ENCODE data around the gene IFI27L2. TPM values are rescaled to one million over a fixed set of nuclear protein-coding genes. Genes with fewer than 3 reads are reported as not detected.

The IFI27L2 gene
- total and polyA plus RNA-seq, 2 donors (not counting 1 experiment from before 2014, with no cell fraction given) = 91.4 to 225 TPM

DNA sequence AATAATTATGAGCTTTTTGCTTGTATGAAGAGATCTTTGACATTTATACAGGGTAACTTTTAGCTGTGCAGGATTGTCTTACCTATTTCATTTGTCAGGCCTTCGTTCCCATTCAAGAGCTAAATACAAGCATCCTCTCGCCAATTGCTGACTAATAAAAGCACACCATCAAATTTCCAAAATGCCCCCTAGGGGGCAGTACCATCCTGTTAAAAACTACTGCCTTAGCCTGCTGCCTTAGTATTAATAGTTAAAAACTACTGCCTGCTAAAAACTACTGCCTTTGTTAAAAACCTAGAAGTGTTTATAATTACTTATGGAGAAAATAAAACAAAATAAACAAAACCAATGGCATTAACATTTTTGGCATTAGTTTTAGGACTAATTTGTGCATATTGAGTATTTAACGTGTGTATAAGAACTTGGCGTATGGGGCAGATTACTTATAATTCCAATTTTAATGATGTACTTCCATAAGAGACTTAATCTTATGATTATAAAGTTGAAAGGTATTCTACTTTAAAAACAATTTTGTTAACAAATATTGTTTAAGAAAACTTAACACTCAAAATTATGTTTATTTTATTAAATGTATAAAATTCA, 3.0 kb upstream of the IFI27L2 start:
- DNase-seq (ENCODE audit: low read depth in 2 of 2) = peak; percentile 45 to 77
- TF ChIP-seq EZH2 (IDR thresholded peaks at IDR 0.05; ENCODE audit: low read length, missing control alignments) = no peak
- TF ChIP-seq, protein P1, sequence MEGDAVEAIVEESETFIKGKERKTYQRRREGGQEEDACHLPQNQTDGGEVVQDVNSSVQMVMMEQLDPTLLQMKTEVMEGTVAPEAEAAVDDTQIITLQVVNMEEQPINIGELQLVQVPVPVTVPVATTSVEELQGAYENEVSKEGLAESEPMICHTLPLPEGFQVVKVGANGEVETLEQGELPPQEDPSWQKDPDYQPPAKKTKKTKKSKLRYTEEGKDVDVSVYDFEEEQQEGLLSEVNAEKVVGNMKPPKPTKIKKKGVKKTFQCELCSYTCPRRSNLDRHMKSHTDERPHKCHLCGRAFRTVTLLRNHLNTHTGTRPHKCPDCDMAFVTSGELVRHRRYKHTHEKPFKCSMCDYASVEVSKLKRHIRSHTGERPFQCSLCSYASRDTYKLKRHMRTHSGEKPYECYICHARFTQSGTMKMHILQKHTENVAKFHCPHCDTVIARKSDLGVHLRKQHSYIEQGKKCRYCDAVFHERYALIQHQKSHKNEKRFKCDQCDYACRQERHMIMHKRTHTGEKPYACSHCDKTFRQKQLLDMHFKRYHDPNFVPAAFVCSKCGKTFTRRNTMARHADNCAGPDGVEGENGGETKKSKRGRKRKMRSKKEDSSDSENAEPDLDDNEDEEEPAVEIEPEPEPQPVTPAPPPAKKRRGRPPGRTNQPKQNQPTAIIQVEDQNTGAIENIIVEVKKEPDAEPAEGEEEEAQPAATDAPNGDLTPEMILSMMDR (conservative IDR thresholded peaks at IDR 0.05 in 1 of 2, IDR thresholded peaks at IDR 0.05 in 1 of 2; ENCODE audit: low read depth in 1 of 2, low read length in 2 of 2) = peak; percentile 72 to 81
- Histone ChIP-seq H3K4me3 (replicated peaks in 1 of 4; ENCODE audit: control extremely low read depth in 1 of 4, insufficient read depth in 1 of 4, low read depth in 3 of 4, low read length in 4 of 4) (no peak overlapping the region), H3K27ac (ENCODE audit: insufficient read depth, low read length) (no peak overlapping the region), H3K4me1 (ENCODE audit: control insufficient read depth, extremely low read depth, insufficient read depth, low read length) (no peaks in the 10 kb centered on the region), H3K27me3 (ENCODE audit: control insufficient read depth, insufficient read depth, low read length) (no peaks in the 10 kb centered on the region), H3K36me3 (ENCODE audit: control insufficient read depth, insufficient read depth, low read length) (peaks cover 2% of the 10 kb centered on the region), H3K4me2 (ENCODE audit: extremely low read depth, insufficient read depth, low read length) (no peak overlapping the region), H4K20me1 (ENCODE audit: control insufficient read depth, extremely low read depth, insufficient read depth, low read length) (no peaks in the 10 kb centered on the region), H3K9me3 (ENCODE audit: control insufficient read depth, insufficient read depth, low read depth, low read length) (no peaks in the 10 kb centered on the region), H2AFZ (ENCODE audit: low read length) (no peak overlapping the region), H3K9ac (ENCODE audit: insufficient read depth, low read length) (no peak overlapping the region), H3K79me2 (ENCODE audit: control insufficient read depth, insufficient read depth, low read length) (no peaks in the 10 kb centered on the region)

DNA sequence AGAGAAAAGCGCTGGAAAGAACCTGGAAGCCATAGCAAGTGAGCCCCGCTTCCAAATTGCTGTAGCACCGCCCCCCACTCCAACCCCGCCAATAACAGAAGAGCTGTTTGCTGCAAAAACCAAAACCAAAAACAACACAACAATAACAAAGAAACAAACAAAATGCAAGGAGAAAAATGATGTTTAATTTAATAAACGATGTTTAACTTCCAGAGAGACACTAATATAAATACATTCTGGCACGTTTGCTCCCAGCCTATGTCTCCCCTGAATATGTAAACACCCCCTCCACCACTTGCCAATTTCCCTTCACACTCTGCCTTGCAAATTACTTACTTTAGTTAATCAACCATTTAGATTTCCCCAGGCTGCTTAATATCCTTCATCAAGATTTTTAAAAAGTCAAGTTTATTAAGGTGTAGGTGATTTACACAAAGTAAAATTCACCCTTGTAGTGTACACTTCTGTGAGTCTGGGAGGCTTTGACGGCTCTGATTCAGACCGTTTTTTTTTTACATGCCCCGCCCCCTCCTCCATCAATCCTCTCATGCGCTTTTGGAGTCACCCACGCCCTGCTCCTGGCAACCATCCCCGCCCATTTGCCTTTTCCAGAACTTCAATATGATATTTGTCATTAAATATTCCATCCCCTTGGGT, 482 bp upstream of the IFI27L2 start:
- H3K36me3 ChIP-seq (ENCODE audit: control insufficient read depth, insufficient read depth, low read length) = peaks cover 8% of the 10 kb centered on the region
- H3K27ac ChIP-seq (ENCODE audit: insufficient read depth, low read length) = no peak overlapping the region
- no peaks in the 10 kb centered on the region for H3K79me2 ChIP-seq (ENCODE audit: control insufficient read depth, insufficient read depth, low read length)
- H3K9ac ChIP-seq (ENCODE audit: insufficient read depth, low read length) = no peak overlapping the region
- peak; percentile 53 to 60 for DNase-seq (ENCODE audit: low read depth in 2 of 2)
- no peaks in the 10 kb centered on the region for H3K4me1 ChIP-seq (ENCODE audit: control insufficient read depth, extremely low read depth, insufficient read depth, low read length)
- H4K20me1 ChIP-seq (ENCODE audit: control insufficient read depth, extremely low read depth, insufficient read depth, low read length) = no peaks in the 10 kb centered on the region
- H3K4me2 ChIP-seq (ENCODE audit: extremely low read depth, insufficient read depth, low read length) = peak overlapping the region; percentile 42
- peak overlapping the region; percentile 12 for H2AFZ ChIP-seq (ENCODE audit: low read length)
- H3K9me3 ChIP-seq (ENCODE audit: control insufficient read depth, insufficient read depth, low read depth, low read length) = no peaks in the 10 kb centered on the region
- TF ChIP-seq, protein P1 (conservative IDR thresholded peaks at IDR 0.05 in 1 of 2, IDR thresholded peaks at IDR 0.05 in 1 of 2; ENCODE audit: low read depth in 1 of 2, low read length in 2 of 2) = no peak
- no peak for TF ChIP-seq EZH2 (IDR thresholded peaks at IDR 0.05; ENCODE audit: low read length, missing control alignments)
- peak overlapping the region; percentile 43 to 93 (median 74) for H3K4me3 ChIP-seq (replicated peaks in 1 of 4; ENCODE audit: control extremely low read depth in 1 of 4, insufficient read depth in 1 of 4, low read depth in 3 of 4, low read length in 4 of 4)
- H3K27me3 ChIP-seq (ENCODE audit: control insufficient read depth, insufficient read depth, low read length) = no peaks in the 10 kb centered on the region

DNA sequence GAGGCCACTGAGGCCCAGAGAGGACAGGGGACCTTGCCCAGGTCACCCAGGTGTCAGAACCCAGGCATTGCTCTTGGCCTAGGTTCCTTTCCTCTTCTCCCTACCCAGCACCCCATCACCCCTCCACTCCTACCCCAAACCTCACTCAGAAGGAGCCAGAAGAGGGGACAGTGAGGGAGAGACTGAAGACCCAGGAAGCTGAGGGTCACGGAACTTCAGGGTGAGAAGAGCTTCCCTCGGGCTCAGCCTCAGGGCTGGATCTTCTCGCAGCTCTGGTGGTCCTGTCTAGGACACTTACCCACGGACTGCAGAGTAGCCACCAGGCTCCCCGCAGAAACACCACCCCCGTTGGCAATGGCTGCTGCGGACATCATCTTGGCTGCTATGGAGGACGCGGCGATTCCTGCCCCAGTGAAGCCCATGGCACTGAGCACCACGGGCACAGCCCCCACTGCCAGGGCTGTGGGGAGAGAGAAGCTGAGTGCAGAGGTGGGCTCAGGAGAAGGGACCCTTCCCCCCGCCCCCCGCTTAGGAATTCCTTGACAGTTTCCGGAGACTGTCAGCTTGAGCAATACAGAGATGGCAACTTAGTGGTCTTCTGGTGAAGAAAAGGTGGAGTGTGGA, 1.1 kb downstream of the IFI27L2 start:
- H3K9ac ChIP-seq (ENCODE audit: insufficient read depth, low read length) = no peak overlapping the region
- peak overlapping the region; percentile 61 for H3K4me2 ChIP-seq (ENCODE audit: extremely low read depth, insufficient read depth, low read length)

More for the DNA sequence above, 1.1 kb downstream of the IFI27L2 start:
- H4K20me1 ChIP-seq (ENCODE audit: control insufficient read depth, extremely low read depth, insufficient read depth, low read length) = no peaks in the 10 kb centered on the region
- no peaks in the 10 kb centered on the region for H3K4me1 ChIP-seq (ENCODE audit: control insufficient read depth, extremely low read depth, insufficient read depth, low read length)
- no peak overlapping the region for H3K27ac ChIP-seq (ENCODE audit: insufficient read depth, low read length)
- H3K27me3 ChIP-seq (ENCODE audit: control insufficient read depth, insufficient read depth, low read length) = no peaks in the 10 kb centered on the region
- H2AFZ ChIP-seq (ENCODE audit: low read length) = no peak overlapping the region
- peaks cover 8% of the 10 kb centered on the region for H3K36me3 ChIP-seq (ENCODE audit: control insufficient read depth, insufficient read depth, low read length)
- TF ChIP-seq EZH2 (IDR thresholded peaks at IDR 0.05; ENCODE audit: low read length, missing control alignments) = no peak
- TF ChIP-seq, protein P1 (conservative IDR thresholded peaks at IDR 0.05 in 1 of 2, IDR thresholded peaks at IDR 0.05 in 1 of 2; ENCODE audit: low read depth in 1 of 2, low read length in 2 of 2) = no peak
- no peak for DNase-seq (ENCODE audit: low read depth in 2 of 2)
- no peaks in the 10 kb centered on the region for H3K9me3 ChIP-seq (ENCODE audit: control insufficient read depth, insufficient read depth, low read depth, low read length)
- H3K4me3 ChIP-seq (replicated peaks in 1 of 4; ENCODE audit: control extremely low read depth in 1 of 4, insufficient read depth in 1 of 4, low read depth in 3 of 4, low read length in 4 of 4) = peak overlapping the region in 2 of 4 experiments; percentile 73 to 84
- H3K79me2 ChIP-seq (ENCODE audit: control insufficient read depth, insufficient read depth, low read length) = no peaks in the 10 kb centered on the region
